GM21526 (cell line): ENCODE data around the gene ZFAND3.

Source experiments
- ATAC-seq: cut with Tn5 transposase; IDR thresholded peaks from one replicate; pipeline ENCODE4 v1.9.1; 2021; ENCODE audit warnings: moderate library complexity; ENCODE audit not compliant: unreplicated experiment, low FRiP score

Gene ZFAND3

GRCh38 chr6:37965964-37966676, 146.6 kb downstream of the ZFAND3 start:
- ATAC-seq, result no peak

- no peak for ATAC-seq
Measured at GRCh38 chr6:37966801-37967200, 147.3 kb downstream of the ZFAND3 start.

GRCh38 chr6:37967651-37968050, 148.1 kb downstream of the ZFAND3 start:
- no peak for ATAC-seq

- no peak for ATAC-seq
Measured at GRCh38 chr6:37971266-37971665, 151.7 kb downstream of the ZFAND3 start.

- no peak for ATAC-seq
Measured at GRCh38 chr6:37971711-37972390, 152.3 kb downstream of the ZFAND3 start.

GRCh38 chr6:37972994-37973757, 153.6 kb downstream of the ZFAND3 start:
- ATAC-seq, result no peak

- no peak for ATAC-seq
Measured at GRCh38 chr6:37974381-37974780, 154.9 kb downstream of the ZFAND3 start.

- no peak for ATAC-seq
Measured at GRCh38 chr6:37974943-37975342, 155.4 kb downstream of the ZFAND3 start.

GRCh38 chr6:37977715-37978114, 158.2 kb downstream of the ZFAND3 start:
- no peak for ATAC-seq

GRCh38 chr6:37979392-37980221, 160.1 kb downstream of the ZFAND3 start:
- no peak for ATAC-seq

- no peak for ATAC-seq
Measured at GRCh38 chr6:37980222-37980595, 160.7 kb downstream of the ZFAND3 start.

- no peak for ATAC-seq
Measured at GRCh38 chr6:37981626-37982025, 162.1 kb downstream of the ZFAND3 start.

- ATAC-seq, result no peak
Measured at GRCh38 chr6:37982317-37982716, 162.8 kb downstream of the ZFAND3 start.

GRCh38 chr6:37983720-37984501, 164.4 kb downstream of the ZFAND3 start:
- ATAC-seq, result no peak

GRCh38 chr6:37984578-37984977, 165.1 kb downstream of the ZFAND3 start:
- ATAC-seq, result no peak

- no peak for ATAC-seq
Measured at GRCh38 chr6:37985355-37985754, 165.8 kb downstream of the ZFAND3 start.

GRCh38 chr6:37987018-37987417, 167.5 kb downstream of the ZFAND3 start:
- no peak for ATAC-seq

- no peak for ATAC-seq
Measured at GRCh38 chr6:37987559-37987958, 168.0 kb downstream of the ZFAND3 start.

- ATAC-seq, result no peak
Measured at GRCh38 chr6:37988127-37988526, 168.6 kb downstream of the ZFAND3 start.

GRCh38 chr6:37988696-37989095, 169.2 kb downstream of the ZFAND3 start:
- ATAC-seq, result no peak
